B cell (primary cell): ENCODE data around the gene SMARCAD1. TPM values are rescaled to one million over a fixed set of nuclear protein-coding genes. Genes with fewer than 3 reads are reported as not detected.

Experiments used
- ATAC-seq: fragments of 200-7000 bp; cut with Tn5 transposase; one replicate; pipeline ENCODE4 v1.10.0; 2021; ENCODE audit warnings: low read depth, mild to moderate bottlenecking, moderate number of reproducible peaks, moderate library complexity
- CTCF ChIA-PET: fragments of 350-600 bp; sonication (Branson Sonifier 250); formaldehyde crosslinking; loops from one replicate; lab custom pipeline; 2021; ENCODE audit warnings: antibody characterized with exemption, inconsistent platforms; lab: Charles Lee
- POLR2A ChIA-PET: fragments of 350-600 bp; sonication (Branson Sonifier 250); formaldehyde crosslinking; loops from one replicate; lab custom pipeline; 2021; ENCODE audit warnings: antibody characterized with exemption; lab: Charles Lee
- DNase-seq: peaks from one replicate; pipeline ENCODE4 v3.0.0; 2013
- H2AFZ ChIP-seq: 2 replicates; pipeline ENCODE4 v1.6.1; 2012; ENCODE audit warnings: mild to moderate bottlenecking, low read depth, low read length; ENCODE audit not compliant: insufficient read depth, poor library complexity, severe bottlenecking
- H3K27ac ChIP-seq, 2 donors: 1 replicate in 1 of 2; 2 replicates in 1 of 2; pipeline ENCODE4 v1.5.1; 2012 to 2013; ENCODE audit warnings: low read length in 2 of 2, mild to moderate bottlenecking in 2 of 2, moderate library complexity in 1 of 2
- H3K27me3 ChIP-seq, 4 experiments: fragments of 200-600 bp in 1 of 4; sonication (generic) in 1 of 4; replicated peaks in 1 of 4; 1 replicate in 2 of 4; 2 replicates in 2 of 4; pipeline versions ENCODE4 v1.6.1 to v1.7.0; 2013 to 2016; ENCODE audit warnings: low read length in 3 of 4, mild to moderate bottlenecking in 2 of 4, mixed read lengths in 1 of 4, moderate library complexity in 1 of 4; ENCODE audit not compliant: insufficient read depth in 4 of 4, control insufficient read depth in 3 of 4; ENCODE audit errors: control extremely low read depth in 1 of 4
- H3K36me3 ChIP-seq, 2 experiments: replicated peaks in 1 of 2; 1 replicate in 1 of 2; 2 replicates in 1 of 2; pipeline versions ENCODE4 v1.6.1 to v1.7.1; 2013; ENCODE audit warnings: low read length in 1 of 2; ENCODE audit not compliant: insufficient read depth in 2 of 2, control insufficient read depth in 1 of 2; ENCODE audit errors: control extremely low read depth in 1 of 2, extremely low read depth in 1 of 2
- H3K4me1 ChIP-seq, 2 donors: fragments of 200-600 bp in 1 of 2; sonication (generic) in 1 of 2; 1 replicate in 1 of 2; 2 replicates in 1 of 2; pipeline versions ENCODE4 v1.5.1 to v1.6.1; 2013 to 2017; ENCODE audit warnings: low read length in 2 of 2; ENCODE audit not compliant: control insufficient read depth in 2 of 2, insufficient read depth in 2 of 2
- H3K4me2 ChIP-seq: replicated peaks from 2 replicates; pipeline ENCODE3; 2012; ENCODE audit warnings: mild to moderate bottlenecking, low read depth, low read length; ENCODE audit not compliant: poor library complexity, severe bottlenecking
- H3K4me3 ChIP-seq, 5 experiments: fragments of 200-600 bp in 1 of 5; sonication (generic) in 1 of 5; 1 replicate in 3 of 5; 2 replicates in 2 of 5; pipeline versions ENCODE4 v1.5.1 to v1.7.0; 2011 to 2016; ENCODE audit warnings: low read length in 4 of 5, mild to moderate bottlenecking in 4 of 5, low read depth in 2 of 5, control low read depth in 1 of 5, moderate library complexity in 1 of 5; ENCODE audit not compliant: insufficient read depth in 1 of 5; ENCODE audit errors: control extremely low read depth in 1 of 5, extremely low read depth in 1 of 5
- H3K79me2 ChIP-seq: fragments of 200-600 bp; sonication (generic); one replicate; pipeline ENCODE4 v1.6.0; 2016; ENCODE audit warnings: low read length; ENCODE audit not compliant: control insufficient read depth, insufficient read depth
- H3K9ac ChIP-seq: fragments of 200-600 bp; sonication (generic); 2 replicates; pipeline ENCODE4 v1.6.1; 2017; ENCODE audit warnings: mild to moderate bottlenecking, low read length, moderate library complexity
- H3K9me3 ChIP-seq, 3 donors: one replicate each; pipeline versions ENCODE4 v1.6.1 to v1.7.1; 2013; ENCODE audit warnings: low read length in 2 of 3; ENCODE audit not compliant: control insufficient read depth in 2 of 3, insufficient read depth in 1 of 3; ENCODE audit errors: control extremely low read depth in 1 of 3
- H4K20me1 ChIP-seq: 2 replicates; pipeline ENCODE4 v1.6.0; 2012; ENCODE audit warnings: mild to moderate bottlenecking, low read length; ENCODE audit not compliant: insufficient read depth, control insufficient read depth, poor library complexity, severe bottlenecking
- H3K27ac Mint-ChIP-seq: one replicate; pipeline ENCODE4 v1.8.0; 2021; ENCODE audit warnings: mixed read lengths
- H3K27me3 Mint-ChIP-seq: one replicate; pipeline ENCODE4 v1.8.0; 2021; ENCODE audit warnings: mixed read lengths
- H3K4me1 Mint-ChIP-seq: one replicate; pipeline ENCODE4 v1.8.0; 2021; ENCODE audit warnings: mixed read lengths
- H3K4me3 Mint-ChIP-seq: one replicate; pipeline ENCODE4 v1.8.0; 2021; ENCODE audit warnings: mixed read lengths
- H3K9me3 Mint-ChIP-seq: one replicate; pipeline ENCODE4 v1.8.0; 2022; ENCODE audit warnings: mixed read lengths; ENCODE audit not compliant: insufficient read depth
- EZH2 ChIP-seq: IDR thresholded peaks from 2 replicates; pipeline ENCODE4 v1.6.1; 2012; ENCODE audit warnings: borderline replicate concordance, low read depth, mild to moderate bottlenecking, moderate library complexity, low read length; ENCODE audit not compliant: insufficient read depth, poor library complexity, severe bottlenecking
- WGBS: methylation state at CpG from one replicate; pipeline ENCODE4 v1.1.5; 2013; ENCODE audit warnings: missing lambda C conversion rate; ENCODE audit not compliant: insufficient coverage; 5-methylcytosine and 5-hydroxymethylcytosine counted together
- intact Hi-C: fragments of 100-400 bp; cut with micrococcal nuclease; formaldehyde crosslinking; loops from one replicate; pipeline ENCODE4 v1.10.0; 2022
- polyA plus RNA-seq: library from polyadenylated mRNA; depleted of rRNA; stranded (reverse); fragments of >200 nt; gene quantifications from 2 replicates; pipeline ENCODE4 v1.2.3, GENCODE V29; 2012
- total RNA-seq, 2 donors: library from RNA; stranded (reverse); fragments of 120-200 nt in 1 of 2; gene quantifications; 1 replicate in 1 of 2; 2 replicates in 1 of 2; pipeline versions ENCODE4 v1.2.3 to v1.2.4, GENCODE V29; 2013 to 2022
- TF ChIP-seq, protein P1 (sequence below): fragments of 200-600 bp; IDR thresholded peaks from one replicate; pipeline ENCODE4 v1.8.0; 2022; ENCODE audit warnings: antibody characterized with exemption, mild to moderate bottlenecking

Gene SMARCAD1
- total and polyA plus RNA-seq, 2 donors (not counting 1 experiment from before 2014, with no cell fraction given), result 8.2 to 26.7 TPM

DNA sequence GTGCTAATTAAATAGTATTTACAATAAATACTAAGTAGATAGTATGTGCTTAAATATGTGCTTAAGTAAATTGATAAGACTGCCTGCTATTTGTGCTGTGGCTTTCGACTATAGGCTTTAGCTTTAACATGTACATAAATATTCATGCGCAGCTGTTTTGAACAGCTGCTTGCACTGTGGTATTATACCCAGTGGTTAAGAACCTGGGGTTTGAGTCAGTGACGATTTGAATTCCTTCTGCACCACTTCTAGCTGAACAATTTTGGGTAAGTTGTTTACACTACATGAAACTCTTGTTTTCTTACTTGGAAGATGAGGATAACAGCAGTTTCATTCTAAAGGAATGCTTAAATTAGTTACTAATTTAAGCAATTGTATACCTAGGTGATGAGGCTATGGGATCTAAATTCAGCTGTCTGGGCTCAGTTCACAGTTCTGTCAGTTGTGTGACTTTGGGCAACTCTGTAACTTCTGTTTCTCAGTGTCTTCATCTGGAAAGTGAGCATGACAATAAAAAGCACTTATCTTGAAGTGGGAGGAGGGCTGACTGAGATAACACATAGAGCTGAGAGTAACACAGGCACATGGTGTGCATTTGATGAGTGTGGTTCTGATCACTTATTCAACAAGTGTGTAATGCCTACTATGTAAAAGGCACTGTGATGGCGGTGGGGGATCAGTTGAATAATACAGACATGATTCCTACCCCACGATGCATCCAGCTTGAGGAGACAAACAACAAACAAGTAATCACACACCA, 98.0 kb downstream of the SMARCAD1 start:
- Histone ChIP-seq H3K36me3 (no peaks in the 10 kb centered on the region), H2AFZ (no peak overlapping the region), H4K20me1 (no peaks in the 10 kb centered on the region), H3K4me1 (no peaks in the 10 kb centered on the region), H3K9ac (no peak overlapping the region), H3K9me3 (no peaks in the 10 kb centered on the region), H3K4me2 (no peak overlapping the region), H3K27ac (no peak overlapping the region), H3K4me3 (no peak overlapping the region), H3K79me2 (no peaks in the 10 kb centered on the region), H3K27me3 (no peaks in the 10 kb centered on the region)
- ChIA-PET POLR2A (no interaction called here), CTCF (interaction anchor here (0.6 kb wide), 1 partner anchor 952 kb away, joined by 3 read pairs; no protein-coding TSS in a partner anchor)
- Mint-ChIP-seq H3K4me1 (no peaks in the 10 kb centered on the region), H3K4me3 (no peak overlapping the region), H3K9me3 (no peaks in the 10 kb centered on the region), H3K27me3 (no peaks in the 10 kb centered on the region), H3K27ac (no peak overlapping the region)
- no peak for TF ChIP-seq EZH2
- TF ChIP-seq, protein P1, sequence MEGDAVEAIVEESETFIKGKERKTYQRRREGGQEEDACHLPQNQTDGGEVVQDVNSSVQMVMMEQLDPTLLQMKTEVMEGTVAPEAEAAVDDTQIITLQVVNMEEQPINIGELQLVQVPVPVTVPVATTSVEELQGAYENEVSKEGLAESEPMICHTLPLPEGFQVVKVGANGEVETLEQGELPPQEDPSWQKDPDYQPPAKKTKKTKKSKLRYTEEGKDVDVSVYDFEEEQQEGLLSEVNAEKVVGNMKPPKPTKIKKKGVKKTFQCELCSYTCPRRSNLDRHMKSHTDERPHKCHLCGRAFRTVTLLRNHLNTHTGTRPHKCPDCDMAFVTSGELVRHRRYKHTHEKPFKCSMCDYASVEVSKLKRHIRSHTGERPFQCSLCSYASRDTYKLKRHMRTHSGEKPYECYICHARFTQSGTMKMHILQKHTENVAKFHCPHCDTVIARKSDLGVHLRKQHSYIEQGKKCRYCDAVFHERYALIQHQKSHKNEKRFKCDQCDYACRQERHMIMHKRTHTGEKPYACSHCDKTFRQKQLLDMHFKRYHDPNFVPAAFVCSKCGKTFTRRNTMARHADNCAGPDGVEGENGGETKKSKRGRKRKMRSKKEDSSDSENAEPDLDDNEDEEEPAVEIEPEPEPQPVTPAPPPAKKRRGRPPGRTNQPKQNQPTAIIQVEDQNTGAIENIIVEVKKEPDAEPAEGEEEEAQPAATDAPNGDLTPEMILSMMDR, result no peak
- WGBS, result 80% methylated on average over 1 of the region's 5 CpGs
- no peak for ATAC-seq
- no peak for DNase-seq
- intact Hi-C loops, result no loop called here

- ATAC-seq (no peak), DNase-seq (no peak)
- H3K27me3 ChIP-seq, result no peaks in the 10 kb centered on the region
- no CpG with 5 or more reads among the region's 3 CpGs for WGBS
- H3K9ac ChIP-seq, result no peak overlapping the region
- Mint-ChIP-seq H3K4me1 (no peaks in the 10 kb centered on the region), H3K4me3 (no peak overlapping the region), H3K9me3 (no peaks in the 10 kb centered on the region), H3K27ac (no peak overlapping the region), H3K27me3 (no peaks in the 10 kb centered on the region)
- H3K4me2 ChIP-seq, result no peak overlapping the region
- H3K4me1 ChIP-seq, result no peaks in the 10 kb centered on the region
- intact Hi-C loops, result no loop called here
- no peaks in the 10 kb centered on the region for H3K36me3 ChIP-seq
- POLR2A ChIA-PET, result no interaction called here
- no peaks in the 10 kb centered on the region for H3K9me3 ChIP-seq
- H3K27ac ChIP-seq, result no peak overlapping the region
- no peak overlapping the region for H2AFZ ChIP-seq
- TF ChIP-seq EZH2, result no peak
- TF ChIP-seq, protein P1, result no peak
- no peaks in the 10 kb centered on the region for H3K79me2 ChIP-seq
- CTCF ChIA-PET, result no interaction called here
- H4K20me1 ChIP-seq, result no peaks in the 10 kb centered on the region
- no peak overlapping the region for H3K4me3 ChIP-seq
These were observed 99.0 kb downstream of the SMARCAD1 start for GRCh38 chr4:94306713-94307112.
